ENCODE data around the gene TAB2.

TAB2 gene

DNA sequence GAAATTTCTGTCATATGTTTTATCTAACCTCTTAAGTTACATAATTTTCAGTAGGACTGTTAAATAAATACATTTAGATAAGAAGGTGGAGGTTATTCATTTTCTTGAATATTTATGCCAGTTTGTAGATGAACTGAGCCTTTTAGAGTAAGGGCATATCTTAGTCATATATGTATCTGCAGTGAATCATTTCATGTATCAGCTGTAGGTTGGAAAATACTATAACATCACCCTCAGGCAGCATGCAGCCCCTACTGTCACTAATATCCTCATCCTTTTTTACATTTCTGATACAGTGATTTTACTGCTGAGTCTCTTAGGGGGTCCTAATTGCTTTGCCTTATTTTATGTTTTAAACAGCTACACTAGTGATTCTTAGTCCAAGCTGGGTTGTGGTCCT, 63.0 kb downstream of the TAB2 start:
- no peak for DNase-seq

GRCh38 chr6:149383371-149383770, 65.9 kb downstream of the TAB2 start:
- DNase-seq = no peak

DNA sequence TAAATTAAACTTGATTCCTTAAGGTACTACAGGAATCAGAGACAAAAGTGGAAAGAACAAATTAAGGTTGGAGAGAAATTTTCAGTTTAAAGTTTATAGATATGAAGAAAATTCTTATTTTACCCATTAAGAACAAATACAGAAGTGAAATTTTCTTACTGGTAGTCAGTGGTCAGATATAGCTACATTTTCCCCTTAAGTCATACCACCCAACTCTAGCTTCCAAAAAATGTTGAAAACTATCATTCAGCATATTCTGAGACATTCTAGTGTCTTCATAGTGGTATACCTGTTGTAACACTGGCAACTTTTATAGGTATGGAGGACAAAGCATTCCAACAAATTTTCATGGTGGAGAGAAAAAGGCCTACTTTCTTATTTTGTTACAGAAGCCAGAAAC, 67.0 kb downstream of the TAB2 start:
- no peak for DNase-seq

GRCh38 chr6:149385998-149386646, 68.6 kb downstream of the TAB2 start:
- no peak for DNase-seq

DNA sequence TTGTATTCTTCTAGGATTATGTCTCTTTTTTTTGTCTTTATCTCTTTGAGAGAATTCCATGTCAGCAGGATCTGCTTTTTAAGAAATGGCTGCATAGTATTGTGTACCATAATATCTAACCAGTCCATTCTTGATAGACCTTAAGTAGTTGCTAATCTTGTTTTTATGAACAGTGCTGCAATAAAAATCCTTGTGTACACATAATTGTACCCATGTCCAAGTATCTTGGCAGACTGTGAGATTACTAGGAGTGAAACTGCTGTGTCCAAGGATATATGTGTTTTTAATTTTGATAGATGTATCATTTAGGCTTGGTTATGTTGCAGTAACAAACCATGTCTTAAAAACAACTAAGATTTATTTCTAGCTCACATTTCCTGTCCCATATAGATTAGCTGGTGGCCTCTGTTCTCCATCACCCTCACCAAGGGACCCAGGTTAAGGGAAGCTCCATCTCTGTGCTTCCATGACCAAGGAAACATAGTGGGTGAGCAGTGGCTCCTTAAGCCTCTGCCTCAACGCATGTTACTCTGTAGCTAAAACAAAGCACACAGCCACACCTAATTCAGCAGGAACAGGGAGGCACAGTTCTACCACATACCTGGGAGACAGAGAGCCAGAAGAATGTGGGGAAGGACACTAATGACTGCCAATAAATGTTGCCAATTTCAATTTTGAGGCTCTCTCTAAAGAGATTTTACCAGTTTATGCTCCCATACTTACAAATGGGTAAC, 70.4 kb downstream of the TAB2 start:
- DNase-seq = no peak

DNA sequence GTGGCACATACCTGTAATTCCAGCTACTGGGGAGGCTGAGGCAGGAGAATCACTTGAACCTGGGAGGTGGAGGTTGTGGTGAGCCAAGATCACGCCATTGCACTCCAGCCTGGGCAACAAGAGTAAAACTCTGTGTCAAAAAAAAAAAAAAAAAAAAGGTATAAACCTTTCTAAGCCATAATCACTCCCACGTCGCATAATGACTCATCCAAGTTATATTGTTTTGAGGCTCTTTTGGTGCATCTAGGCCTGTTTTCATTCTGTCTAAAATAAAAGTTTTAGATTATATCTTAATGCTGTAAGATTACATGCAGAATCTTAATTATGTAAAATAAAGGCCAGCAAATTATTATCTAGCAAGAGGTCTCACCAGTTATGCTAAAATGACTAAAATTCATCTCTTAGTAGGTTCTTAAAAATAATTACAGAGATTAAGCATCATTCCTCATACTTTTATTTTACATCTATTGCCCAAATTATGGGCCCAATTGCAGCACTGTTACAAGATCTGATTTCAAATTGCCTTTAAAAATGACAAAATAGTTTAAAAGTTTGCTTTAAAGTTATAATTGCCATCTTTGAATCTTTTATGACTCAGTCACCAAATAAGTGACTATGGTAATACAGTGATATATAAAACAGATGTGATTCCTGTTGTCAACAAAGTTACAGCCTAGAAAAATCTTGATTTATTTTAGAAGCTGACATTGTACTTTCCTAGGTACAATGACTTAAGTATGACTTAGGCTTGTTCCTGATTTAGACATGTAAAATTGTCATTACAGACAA, 72.2 kb downstream of the TAB2 start:
- DNase-seq = no peak

DNA sequence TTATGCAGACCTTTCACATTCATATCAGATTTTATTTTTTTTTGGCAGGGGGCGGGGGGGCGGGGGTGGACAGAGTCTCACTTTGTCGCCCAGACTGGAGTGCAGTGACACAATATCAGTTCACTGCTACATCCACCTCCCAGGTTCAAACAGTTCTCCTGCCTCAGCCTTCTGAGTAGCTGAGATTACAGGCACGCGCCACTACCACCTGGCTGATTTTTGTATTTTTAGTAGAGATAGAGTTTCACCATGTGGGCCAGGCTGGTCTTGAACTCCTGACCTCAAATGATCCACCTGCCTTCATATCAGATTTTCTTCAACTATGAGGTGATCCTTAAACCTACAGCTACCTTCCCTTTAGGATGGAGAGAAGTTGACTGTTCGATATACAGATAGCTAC, 74.6 kb downstream of the TAB2 start:
- no peak for DNase-seq

- DNase-seq = no peak
These were observed 75.0 kb downstream of the TAB2 start for GRCh38 chr6:149392535-149392934.

DNA sequence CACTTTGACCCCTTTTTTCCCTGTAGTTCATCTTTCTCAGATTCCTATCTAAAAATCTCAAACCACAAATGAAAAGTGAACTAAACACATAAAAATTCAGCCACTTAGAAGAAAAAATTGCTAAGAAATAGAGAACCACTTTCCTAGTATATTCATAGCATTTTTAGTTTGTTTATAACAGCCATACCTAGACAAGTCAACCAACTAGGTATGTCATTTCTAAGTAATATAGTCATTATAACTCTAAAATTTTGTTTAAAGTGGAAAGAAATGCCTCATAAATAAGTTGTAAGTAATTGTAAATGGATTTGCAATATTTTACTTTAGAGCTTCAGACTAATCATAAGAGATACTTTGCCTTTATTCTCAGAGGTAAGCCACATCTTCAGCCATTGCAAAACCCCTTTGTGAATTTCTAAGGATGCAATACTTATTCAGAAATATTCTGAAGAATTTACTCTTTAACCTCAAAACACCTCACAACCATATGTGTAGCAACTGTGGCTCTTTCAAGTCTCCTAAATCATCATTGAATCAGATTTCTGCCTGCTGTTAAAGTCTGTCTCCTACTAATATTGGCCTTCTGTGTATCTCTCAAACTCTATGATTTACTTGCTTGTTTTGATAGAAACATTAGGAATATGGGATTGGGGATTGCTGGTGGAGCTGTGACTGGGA, 75.6 kb downstream of the TAB2 start:
- no peak for DNase-seq

DNA sequence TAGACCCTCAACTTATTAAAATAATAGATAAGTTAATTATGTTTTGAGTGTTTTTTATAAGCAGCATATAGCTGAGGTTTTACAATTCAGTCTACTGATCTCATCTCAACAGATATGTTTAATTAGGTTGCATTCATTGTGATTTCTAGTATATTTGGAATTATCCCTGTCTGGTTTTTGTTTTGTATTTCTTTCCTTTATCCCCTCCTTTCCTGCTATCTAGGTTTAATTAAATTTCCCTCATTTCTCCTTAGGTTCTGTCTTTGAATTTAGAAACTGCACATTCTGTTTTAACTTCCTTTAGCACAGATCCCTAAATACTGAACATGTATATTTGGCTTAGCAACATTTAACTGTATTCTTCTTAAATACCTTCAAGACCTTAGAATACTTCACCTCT, 77.7 kb downstream of the TAB2 start:
- no peak for DNase-seq

DNA sequence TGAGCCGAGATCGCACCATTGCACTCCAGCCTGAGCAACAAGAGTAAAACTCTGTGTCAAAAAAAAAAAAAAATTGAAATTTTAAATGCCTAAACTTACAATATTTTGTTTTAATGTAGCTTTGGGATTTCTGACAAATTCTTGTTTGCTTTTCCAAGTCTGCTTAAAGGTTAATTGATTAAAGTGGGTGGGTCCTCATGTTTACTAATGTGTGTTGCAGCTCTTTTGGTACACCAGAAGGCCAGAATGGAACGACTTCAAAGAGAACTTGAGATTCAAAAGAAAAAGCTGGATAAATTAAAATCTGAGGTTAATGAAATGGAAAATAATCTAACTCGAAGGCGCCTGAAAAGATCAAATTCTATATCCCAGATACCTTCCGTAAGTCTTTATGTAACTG, 79.9 kb downstream of the TAB2 start:
- no peak for DNase-seq

DNA sequence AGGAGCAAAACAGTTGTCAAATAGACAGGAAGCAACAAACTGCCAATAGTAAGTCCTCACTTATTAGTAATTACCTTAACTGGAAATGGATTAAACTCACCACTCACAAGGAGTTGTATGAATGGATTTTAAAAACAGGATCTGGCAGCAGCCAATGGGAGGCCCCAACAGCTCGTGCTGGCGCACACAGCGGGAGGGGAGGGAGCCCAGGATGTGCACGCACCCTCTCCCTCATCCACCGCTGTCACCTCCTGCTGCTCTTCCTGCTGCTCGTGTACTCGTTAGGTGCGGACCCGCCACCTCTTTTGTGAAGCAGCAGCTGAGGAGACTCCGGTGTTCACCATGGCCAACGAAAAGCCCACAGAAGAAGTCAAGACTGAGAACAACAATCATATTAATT, 82.5 kb downstream of the TAB2 start, which contains the start of gene SUMO4:
Gene SUMO4 (plus strand): TSS at position 213 of the 400 bp plus-strand sequence. CDS start 130 bp downstream, at position 343.
- no peak for DNase-seq

DNA sequence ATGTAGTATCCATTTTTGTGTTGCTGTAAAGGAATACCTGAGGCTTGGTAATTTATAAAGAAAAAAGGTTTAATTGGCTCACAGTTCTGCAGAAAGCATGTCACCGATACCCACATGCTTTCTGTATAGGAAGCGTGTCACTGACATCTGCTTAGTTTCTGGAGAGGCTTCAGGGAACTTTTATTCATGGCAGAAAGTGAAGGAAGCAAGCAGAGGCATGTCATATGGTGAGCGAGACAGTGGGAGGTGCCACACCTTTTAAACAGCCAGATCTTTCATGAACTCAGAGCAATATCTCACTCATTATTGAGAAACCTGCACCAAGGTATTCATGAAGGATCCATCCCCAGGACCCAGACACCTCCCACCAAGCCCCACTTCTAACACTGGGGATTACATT, 86.0 kb downstream of the TAB2 start:
- no peak for DNase-seq

- DNase-seq = no peak
These were observed 88.6 kb downstream of the TAB2 start for GRCh38 chr6:149405823-149406765.

GRCh38 chr6:149409617-149410016, 92.1 kb downstream of the TAB2 start:
- DNase-seq = no peak

DNA sequence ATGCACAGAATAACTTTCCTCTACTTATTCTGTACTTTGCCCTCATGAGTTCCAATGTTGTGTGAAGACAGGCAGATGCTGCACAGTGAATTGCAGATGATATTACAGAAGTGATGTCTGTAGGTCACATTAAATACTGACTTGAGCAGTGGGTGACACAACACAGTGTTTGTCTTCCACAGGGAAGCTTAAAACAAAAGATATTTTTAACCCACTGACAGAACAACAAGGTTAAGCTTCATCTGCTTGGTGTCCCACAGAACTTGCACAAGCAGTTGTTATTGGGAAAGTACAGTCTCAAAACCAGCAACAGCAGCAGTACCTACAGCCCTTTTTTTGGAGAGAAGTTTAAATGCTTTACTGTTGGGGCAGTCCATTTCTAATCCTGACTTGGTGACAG, 93.0 kb downstream of the TAB2 start:
- no peak for DNase-seq

- DNase-seq = no peak
These were observed 96.5 kb downstream of the TAB2 start for GRCh38 chr6:149414009-149414408.

GRCh38 chr6:149414821-149415220, 97.3 kb downstream of the TAB2 start:
- DNase-seq = no peak

- DNase-seq = no peak
These were observed 102.3 kb downstream of the TAB2 start for GRCh38 chr6:149419696-149420404.

DNA sequence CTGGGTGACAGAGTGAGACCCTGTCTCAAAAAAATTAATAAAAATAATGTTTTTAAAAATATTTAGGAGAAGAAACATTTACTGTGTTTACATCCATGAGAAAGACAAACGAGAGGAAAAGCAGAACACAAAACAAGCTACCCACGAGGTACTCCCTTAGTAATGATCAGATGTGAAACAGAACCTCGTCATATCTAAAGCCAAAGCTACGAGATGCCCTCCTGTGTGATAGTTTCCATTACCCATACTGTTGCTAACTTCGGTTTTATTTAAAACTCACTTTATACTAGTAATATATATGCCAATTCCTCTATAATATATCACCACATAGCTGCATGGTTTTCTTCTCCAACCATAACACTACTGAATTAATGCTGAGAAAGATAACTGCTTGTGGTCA, 103.6 kb downstream of the TAB2 start:
- DNase-seq = no peak

DNA sequence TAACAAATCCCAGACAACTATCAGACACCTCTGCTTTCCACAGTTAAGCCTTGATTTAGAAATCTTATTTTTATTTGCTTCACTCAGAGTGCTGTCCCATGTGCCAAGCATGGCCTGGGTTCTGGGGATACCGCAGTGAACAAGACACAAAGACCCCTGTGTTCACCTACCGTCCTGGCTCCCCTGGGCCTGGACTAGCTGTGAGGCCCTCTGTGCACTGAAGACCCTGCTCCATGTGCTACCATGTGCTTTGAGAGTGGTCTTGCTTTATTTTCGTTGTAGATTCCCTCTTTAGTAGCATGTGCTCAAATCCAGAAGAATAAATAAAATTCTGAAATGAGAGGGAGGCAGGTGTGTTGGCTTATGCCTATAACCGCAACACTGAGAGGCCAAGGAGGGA, 105.1 kb downstream of the TAB2 start:
- DNase-seq = no peak
